Thyroid gland (tissue), 4 donors: ENCODE data around the gene BICD1.

Experiments
- CTCF ChIP-seq, 6 experiments: fragments of 200-600 bp in 3 of 6; fragments of 450-650 bp in 3 of 6; sonication (generic) in 3 of 6; IDR thresholded peaks; one replicate each; pipeline ENCODE4 v1.5.1; 2016 to 2019; ENCODE audit warnings: antibody characterized with exemption in 6 of 6, mild to moderate bottlenecking in 2 of 6, inconsistent platforms in 1 of 6, moderate library complexity in 1 of 6
- POLR2A ChIP-seq, 2 donors: fragments of 450-650 bp; IDR thresholded peaks; one replicate each; pipeline ENCODE4 v1.6.1; 2017; ENCODE audit warnings: antibody characterized with exemption in 2 of 2, mild to moderate bottlenecking in 2 of 2, moderate library complexity in 1 of 2

- TF ChIP-seq POLR2A (IDR thresholded peaks at IDR 0.05) (no peak), CTCF (IDR thresholded peaks at IDR 0.05) (no peak)
Observed at GRCh38 chr12:32423559-32423958, 316.9 kb downstream of the BICD1 start.
